Measurements from ENCODE around the gene SLC38A1. TPM values are rescaled to one million over a fixed set of nuclear protein-coding genes. Genes with fewer than 3 reads are reported as not detected.
A peak's percentile ranks its signal among the peaks of the same experiment; 100 is the strongest.
"Not testable (repeated sequence)": the region's sequence is repeated elsewhere in the genome, so short reads cannot be mapped to it uniquely, and the experiment has no call there.

SLC38A1 gene
- total RNA-seq, 1 experiment from 2014 or later, result 91.2 TPM

DNA sequence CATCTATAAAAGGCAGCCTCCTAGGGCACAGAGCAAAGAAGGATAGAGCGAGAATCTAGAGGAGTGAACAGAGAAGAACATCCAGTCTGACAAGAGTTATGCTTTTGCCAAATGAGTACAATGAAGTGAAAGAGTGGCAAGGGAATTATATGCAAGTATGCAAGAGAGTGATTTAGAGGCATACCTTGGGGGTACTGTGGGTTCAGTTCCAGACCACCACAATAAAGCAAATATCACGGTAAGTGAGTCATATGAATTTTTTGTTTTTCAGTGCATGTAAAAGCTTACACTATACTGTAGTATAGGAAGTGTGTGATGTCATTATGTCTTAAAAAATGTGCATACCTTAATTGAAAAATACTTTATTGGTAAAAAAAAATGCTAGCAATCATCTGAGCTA is 101.4 kb downstream of the SLC38A1 start:
- DNase-seq (ENCODE audit: low spot score), result no peak

DNA sequence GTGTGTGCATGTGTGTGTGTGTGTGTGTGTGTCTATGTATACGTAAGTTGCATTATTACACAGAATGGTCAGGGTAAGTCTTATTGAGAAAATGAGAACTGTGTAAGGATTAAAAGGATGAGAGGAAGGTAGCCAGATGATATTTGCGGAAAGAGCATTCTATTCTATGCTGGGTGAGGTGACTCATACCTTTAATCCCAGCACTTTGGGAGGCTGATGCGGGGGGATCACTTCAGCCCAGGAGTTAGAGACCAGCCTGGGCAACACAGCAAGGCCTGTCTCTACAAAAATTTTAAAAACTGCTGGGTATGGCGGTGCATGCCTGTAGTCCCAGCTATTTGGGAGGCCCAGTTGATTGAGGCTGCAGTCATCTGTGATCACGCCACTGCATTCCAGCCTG is 103.7 kb downstream of the SLC38A1 start:
- no peak for DNase-seq (ENCODE audit: low spot score)

DNA sequence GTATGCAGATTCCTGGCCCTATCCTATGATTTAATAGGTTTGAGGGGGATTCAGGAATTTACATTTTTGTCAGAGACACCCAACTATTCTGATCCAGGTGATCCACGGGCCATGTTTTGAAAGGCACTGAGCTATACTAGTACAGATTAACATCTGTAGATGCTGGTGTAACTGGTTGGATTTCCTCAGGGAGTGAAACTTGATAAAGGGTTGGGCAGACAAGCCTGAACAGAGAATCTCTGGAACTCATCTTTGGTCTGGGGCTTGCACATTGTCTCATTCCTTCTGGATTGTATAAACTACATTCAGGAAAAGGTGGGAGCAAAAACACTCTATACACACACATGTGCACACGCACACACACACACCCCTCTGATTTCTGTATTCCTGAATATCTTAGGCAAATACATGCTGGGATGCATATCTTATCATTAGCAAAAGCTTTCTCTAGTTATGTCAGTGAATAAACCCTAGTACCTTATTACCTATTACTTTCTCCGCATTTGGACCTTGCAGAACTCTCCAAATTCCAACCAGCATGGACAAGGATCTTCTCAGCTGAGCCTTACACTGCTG is 104.6 kb downstream of the SLC38A1 start:
- no peak for DNase-seq (ENCODE audit: low spot score)

DNA sequence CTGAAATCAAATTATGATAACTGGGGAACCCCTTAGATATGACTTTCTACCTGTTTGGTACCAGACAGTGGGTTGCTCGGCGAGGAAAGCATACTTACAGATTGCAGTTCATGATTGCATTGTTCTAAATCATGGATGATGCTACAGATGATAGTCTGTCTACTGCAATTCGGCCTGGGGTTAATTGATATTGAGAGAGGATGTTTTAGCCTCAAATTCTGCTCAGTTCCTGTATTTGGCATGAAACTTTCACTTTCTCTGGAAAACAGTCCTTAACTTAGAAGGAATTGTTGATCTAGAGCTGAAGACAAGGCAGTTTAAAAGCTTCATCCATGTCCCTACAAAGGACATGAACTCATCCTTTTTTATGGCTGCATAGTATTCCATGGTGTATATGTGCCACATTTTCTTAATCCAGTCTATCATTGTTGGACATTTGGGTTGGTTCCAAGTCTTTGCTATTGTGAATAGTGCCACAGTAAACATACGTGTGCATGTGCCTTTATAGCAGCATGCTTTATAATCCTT is 106.2 kb downstream of the SLC38A1 start:
- DNase-seq (ENCODE audit: low spot score), result not testable (repeated sequence)

DNA sequence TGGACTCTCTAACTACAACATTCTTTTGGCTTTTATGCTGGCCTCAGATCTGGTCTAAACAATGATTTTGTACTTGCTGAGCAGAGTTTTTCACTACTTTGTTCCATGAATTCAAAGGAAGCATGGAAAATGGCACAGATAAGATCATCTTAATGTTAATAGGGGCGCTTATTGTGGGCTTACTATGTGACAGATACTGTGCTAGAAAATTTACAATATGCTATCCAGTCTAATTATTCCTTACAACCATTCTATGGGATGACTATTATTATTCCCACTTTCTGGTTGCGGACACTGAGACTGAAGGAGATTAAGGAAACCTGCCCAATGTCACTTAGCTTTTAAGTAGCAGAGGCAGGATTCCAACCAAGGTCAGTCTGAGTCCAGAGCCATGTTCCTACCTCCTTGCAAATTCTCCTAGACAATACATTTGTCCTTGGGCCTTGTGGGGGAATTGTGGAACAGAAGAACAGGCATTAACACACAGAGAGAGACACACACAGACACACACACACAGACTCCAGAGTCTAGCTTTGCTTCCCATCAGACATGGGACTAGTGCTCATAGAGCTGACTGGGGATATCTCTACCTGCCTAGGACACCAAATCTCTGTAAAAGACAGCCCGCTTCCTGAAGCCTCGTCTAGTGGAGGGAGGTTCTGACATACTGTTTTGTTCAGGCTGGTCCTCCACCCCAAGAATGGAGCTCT is 107.7 kb downstream of the SLC38A1 start:
- no peak for DNase-seq (ENCODE audit: low spot score)

DNA sequence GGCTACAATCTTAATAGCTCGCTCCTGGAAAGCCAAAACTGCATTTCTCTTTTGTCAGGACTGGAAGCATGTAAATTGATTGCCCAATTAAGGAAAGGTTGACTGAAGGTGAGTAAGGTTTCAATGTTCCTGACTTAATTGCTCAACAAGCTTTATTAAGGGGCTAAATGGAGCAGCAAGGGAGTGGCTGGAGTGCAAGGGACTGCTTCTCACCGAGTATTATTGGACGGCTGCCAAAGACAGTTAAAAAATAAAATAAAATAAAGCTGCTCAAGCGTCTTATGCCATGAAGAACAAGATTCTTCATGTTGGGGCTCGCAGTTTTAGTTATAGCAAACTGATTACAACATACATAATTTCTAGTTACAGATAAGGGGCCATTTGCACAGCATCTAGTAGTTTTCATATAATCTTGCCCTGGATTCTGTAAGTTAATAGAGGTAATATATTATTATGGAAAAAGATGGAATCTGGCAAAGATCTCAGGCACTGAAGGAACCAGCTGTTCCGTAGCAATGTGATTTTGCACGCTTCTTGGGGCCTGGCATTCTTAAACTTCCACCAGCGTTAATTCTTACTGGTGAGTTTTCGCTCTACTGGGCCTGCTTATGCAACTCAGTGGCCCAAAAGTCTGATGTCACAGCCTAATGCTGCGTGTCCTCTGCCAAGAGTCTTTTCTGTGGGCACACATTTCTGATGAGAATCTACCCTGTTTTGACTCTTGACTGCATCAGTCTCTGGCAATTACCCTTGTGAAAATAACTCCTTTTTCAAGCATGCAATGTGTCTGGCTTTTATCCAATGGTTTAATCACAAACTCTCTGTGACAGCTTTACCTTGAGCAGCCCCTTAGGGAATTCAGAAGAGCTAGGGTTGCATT is 108.5 kb downstream of the SLC38A1 start:
- no peak for DNase-seq (ENCODE audit: low spot score)

DNA sequence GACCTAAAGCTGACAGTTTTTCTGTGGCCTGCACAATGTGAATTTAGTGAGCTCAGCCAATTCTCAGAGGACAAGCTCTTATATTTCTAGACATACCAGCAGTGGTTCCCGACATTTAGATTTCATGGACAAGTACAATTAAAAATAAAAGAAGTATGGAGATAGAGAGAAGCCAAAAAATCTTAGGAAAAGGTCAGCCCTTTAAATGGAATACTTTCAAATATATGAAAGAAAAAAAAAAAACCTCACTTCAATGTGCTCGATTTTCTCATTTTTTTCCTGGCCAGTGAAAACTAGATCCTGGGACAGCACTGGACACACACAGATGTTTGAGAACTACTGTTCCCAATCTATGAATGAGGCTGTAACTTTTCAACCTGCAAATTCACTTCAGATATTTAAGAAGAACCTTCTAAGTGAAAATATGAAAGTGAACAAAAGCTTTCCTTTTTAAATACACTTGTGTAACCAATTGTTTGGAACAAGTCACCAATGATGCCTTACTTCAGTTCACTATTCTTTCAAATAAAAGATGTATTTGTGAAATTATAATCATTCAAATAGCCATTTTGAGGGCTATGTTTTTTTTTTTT is 109.4 kb downstream of the SLC38A1 start:
- no peak for DNase-seq (ENCODE audit: low spot score)

DNA sequence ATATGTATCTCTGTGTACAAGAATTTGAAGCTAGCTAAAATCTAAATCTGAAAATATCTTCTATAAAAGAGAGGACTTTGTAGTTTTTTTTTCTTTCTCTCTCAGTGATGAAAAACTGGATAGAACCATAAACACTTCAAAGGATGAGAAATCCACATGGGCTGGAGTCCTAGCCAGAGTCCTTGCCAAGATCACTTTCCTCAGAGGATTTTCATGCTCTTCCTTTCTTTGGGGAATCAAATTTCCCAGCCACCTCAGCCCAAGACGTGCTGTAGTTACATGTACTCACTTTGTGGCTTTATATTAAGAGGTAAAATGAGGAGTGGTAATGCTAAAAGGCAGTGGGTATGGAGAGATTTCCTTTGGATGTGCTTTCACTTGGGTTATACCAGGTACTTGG is 110.3 kb downstream of the SLC38A1 start:
- DNase-seq (ENCODE audit: low spot score), result no peak

DNA sequence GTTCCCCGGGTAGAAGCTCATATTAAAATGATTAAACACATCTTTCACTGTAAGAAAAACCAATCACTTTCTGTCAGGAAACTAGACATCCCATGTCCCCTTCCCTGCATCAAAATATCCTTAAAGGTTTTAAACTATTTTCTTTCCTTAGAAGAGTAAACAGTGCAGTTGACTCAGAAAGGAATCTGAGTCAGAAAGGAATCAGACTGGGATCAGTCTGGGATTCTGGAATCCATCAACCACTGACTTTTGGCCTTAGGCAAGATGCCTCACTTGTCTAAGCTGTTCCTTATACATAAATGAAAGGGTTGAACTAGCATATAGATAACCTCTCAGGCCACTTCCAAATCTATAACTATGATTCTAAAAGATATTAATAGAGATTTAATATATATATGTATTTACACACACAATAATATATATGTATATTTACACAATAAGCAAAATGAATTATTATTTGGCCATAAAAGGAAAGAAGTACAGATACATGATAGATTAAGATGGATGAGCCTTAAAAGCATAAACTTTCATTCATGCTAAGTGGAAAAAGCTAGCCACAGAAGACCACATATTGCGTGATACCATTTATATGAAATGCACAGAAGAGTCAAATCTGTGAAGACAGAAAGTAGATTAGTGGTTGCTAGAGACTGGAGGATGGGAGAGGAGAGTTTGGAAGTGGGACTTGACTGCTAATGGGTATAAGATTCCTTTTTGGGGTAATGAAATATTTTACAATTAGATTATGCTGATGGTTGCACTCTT is 114.4 kb downstream of the SLC38A1 start:
- peak; percentile 51 for DNase-seq (ENCODE audit: low spot score)

DNA sequence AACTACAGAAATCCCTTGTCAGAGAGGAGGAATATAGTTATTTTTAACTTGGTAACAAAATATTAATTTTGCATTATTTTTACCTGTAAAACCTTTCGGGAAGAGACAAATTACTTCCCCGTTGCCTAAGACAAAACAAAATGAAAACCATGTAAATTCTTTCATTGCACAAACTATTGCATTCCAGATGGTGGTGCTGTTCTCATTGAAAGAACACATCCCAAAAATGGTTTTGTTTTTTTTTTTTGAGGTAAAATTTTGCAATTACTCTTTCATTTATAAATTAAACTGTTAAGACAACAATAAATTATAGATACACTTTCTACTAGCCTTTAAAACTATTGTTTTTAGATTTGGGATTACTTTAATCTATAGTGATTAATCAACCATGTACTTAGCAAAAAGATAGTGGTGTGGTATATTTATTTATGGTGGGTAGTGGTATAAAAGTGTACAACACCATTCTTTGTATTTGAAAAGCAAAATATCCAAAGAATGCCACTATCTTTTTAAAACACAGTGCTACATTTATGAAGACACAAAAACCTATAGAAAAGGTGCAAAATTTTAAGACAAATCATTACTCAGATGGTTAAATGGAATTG is 115.5 kb downstream of the SLC38A1 start:
- DNase-seq (ENCODE audit: low spot score), result peak; percentile 10

DNA sequence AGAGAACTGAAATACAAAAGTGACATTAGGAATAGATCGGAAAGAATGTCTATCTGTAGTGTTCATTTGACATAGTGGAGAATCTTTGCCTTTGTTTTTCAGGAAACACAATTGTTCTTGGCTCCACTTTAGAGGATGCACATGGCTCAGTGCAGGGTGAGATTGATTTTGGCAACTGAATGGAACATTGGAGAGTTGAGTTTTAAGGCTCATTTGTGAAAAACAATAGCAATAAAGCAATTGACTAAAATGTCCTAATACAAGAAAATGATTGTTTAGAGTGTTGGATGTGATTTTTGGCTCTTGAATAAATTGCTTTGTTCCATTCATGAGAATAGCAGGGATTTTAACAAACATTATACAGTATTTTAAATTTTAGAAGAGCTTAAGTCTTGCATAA is 116.4 kb downstream of the SLC38A1 start:
- DNase-seq (ENCODE audit: low spot score), result no peak

DNA sequence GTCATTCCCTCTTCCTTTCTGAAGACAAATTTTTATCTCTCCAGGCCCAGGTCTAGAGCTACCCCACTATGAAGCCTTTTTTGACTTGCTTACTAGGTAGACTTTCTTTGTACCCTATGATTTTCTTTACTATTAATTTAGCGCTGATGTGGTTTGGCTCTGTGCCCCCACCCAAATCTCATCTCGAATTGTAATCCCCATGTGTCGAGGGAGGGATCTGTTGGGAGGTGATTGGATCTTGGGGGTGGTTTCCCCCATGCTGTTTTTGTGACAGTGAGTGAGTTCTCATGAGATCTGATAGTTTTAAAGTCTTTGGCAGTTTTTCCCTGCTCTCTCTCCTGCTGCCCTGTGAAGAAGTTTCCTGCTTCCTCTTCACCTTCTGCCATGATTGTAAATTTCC is 118.1 kb downstream of the SLC38A1 start:
- no peak for DNase-seq (ENCODE audit: low spot score)

DNA sequence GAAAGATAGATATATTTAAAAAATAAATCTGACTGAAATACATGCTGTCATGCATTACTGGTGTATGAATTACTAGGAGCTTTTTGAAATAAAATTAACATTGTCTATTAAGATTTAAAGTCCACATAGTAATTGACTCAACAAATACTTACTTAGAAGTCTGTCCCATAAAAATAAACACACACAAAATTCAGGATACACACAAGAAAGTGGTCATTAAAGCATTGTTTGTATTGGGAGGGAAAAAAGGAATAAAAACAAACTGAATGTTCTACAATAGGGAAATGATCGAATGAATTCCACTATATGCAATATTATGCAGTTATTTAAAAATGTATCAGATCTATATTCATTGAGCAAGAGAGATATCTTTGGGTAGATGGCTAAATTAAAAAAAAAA is 118.9 kb downstream of the SLC38A1 start:
- DNase-seq (ENCODE audit: low spot score), result no peak

DNA sequence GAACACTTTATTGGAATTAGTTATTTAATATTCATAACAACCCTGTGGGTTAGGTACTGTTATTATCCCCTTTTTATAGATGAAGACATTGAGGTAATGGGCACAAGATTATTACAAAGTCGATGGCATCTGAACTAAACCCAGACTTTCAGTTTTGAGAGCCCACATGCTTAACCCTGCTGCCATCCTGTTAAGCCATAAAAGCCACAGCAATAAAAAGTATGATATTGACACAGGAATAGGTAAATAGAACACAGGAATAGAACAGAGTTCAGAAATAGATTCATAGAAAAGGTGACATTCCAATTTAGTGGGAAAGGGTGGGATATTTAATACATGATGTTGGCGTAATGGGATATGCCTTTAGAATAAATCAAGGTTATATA is 119.8 kb downstream of the SLC38A1 start:
- no peak for DNase-seq (ENCODE audit: low spot score)

DNA sequence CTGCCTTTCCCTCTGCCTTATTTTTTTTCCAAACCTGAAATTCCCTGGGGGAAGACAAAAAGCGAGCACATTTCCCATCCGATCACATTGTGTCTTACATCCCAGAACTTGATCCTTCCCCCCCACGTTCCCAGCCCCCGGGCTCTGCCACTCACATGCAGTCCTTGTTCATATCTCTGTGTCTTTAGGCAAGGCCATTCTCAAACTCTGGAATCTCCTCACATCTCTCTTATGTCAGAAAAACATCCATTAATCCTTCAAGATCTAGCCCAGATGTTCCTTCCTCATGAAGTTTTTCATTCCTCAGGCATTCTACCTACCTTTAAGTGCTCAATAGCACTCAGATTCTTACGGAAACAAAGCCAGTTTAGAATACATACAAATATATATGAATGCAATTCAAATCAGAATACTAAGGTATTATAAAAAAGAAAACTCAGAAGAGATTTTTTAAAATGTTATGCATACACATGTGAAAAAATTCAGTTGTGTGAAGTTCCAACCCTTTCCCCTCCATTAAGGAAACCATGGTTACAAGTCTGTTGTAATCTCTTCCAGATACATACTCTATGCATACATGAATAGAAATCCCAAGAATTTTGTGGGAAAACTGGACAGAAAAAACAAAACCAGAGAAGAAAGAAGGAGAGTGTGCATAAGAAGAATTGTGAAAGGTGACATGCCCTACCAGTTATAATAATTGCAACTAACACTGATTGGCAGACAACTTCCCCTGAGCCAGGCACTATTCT is 120.3 kb downstream of the SLC38A1 start:
- DNase-seq (ENCODE audit: low spot score), result no peak

DNA sequence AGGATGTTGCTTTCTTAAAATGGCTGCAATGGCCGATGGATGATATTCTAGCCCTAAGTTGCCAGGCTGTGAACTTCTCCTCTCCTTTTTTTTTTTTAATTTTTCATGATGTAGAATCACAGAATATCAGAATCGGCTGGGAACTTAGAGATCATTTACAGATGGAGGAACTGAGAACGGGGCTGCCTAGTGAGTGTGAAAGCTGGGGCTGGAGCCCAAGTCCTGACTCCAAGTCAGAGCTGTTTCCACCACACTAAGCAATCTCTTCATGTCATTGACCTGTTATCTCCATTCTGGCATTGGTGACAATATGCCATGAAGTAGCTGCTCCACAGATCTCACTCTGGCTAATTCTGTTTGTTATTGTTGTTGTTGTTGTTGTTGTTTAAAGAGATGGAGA is 121.7 kb downstream of the SLC38A1 start:
- no peak for DNase-seq (ENCODE audit: low spot score)

DNA sequence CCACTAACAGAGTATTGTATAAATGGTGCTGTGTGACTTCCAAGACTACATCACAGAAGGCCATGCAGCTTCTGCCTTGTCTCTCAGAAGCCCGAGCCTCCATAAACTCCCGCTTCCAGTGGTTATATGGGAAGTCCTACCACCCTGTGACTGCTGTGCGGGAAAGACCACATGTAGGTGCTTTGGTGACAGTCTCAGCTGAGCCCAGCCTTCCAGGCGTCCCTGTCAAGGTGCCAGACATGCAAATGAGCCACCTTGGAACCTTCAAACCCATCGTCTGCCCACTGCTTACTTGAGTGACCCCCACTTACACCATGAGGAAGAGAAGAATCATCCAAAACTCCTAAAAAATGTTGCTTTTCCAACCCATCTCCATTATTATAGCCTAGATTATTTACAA is 123.0 kb downstream of the SLC38A1 start:
- no peak for DNase-seq (ENCODE audit: low spot score)

DNA sequence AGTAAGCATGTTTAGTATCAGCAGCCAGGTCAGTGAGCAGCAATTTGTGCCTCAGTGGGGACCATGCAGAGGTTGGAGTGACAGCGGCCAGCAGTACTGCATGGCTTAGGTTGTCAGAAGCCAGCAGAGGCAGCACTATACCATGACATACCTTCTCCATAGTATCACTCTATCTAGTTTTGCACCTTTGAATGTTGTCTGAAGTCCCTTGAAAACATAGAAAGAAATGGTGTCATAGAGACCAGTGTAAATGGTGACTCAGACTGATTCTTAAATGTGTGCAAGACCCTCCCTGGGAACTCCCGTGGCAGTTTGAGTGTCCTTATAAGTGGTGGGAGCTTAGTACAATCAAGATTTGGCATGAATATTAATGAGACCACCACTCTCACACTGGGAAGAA is 124.4 kb downstream of the SLC38A1 start:
- DNase-seq (ENCODE audit: low spot score), result no peak

DNA sequence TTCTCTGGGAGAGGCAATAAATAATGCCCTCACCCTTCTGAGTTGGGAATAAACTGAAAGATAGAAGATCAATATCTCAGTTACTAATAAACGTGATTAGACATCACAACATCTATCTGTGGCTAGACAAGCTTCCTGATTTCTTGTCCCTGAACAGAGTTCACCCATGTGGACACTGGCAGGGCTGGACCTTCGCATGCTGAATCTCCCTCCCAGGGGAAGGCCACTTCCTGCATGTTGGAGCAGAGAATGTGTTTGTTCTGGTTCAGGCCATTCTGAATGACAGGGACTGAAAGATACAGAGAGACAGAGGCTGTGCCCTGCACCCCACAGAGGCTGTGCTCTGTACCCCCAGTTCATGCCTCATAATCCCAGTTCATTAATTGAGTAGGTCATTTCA is 132.6 kb downstream of the SLC38A1 start:
- DNase-seq (ENCODE audit: low spot score), result no peak

DNA sequence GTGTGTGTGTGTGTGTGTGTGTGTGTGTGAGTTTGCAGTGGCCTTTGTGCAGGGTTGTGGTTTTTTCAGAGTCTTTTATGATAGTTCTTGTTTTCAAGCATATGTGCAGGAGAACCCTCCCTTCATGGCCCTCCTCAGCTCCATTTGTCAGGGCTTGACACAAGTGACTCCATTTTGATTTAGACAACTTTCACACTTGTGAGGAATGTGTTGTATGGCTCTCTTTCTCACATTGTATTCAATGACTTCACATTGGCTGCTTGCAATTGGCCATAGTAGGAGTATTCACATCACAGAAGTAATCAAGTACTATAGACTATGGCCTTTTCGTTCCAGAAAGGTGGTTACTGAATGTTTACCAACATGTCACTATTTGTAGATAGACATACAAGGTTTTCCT is 133.1 kb downstream of the SLC38A1 start:
- no peak for DNase-seq (ENCODE audit: low spot score)
